HG03064 (cell line): ENCODE data around the gene SDF4.

Source experiments
- ATAC-seq: cut with Tn5 transposase; IDR thresholded peaks from one replicate; pipeline ENCODE4 v1.9.1; 2021; ENCODE audit warnings: low read depth; ENCODE audit not compliant: unreplicated experiment

Gene SDF4

GRCh38 chr1:1168451-1169411 lies 63.1 kb downstream of the SDF4 start:
- ATAC-seq = no peak

- no peak for ATAC-seq
Observed at GRCh38 chr1:1167841-1168450, 63.9 kb downstream of the SDF4 start.

GRCh38 chr1:1167398-1167821 lies 64.4 kb downstream of the SDF4 start:
- no peak for ATAC-seq
